ENCODE results near the gene GLI1.

DNA sequence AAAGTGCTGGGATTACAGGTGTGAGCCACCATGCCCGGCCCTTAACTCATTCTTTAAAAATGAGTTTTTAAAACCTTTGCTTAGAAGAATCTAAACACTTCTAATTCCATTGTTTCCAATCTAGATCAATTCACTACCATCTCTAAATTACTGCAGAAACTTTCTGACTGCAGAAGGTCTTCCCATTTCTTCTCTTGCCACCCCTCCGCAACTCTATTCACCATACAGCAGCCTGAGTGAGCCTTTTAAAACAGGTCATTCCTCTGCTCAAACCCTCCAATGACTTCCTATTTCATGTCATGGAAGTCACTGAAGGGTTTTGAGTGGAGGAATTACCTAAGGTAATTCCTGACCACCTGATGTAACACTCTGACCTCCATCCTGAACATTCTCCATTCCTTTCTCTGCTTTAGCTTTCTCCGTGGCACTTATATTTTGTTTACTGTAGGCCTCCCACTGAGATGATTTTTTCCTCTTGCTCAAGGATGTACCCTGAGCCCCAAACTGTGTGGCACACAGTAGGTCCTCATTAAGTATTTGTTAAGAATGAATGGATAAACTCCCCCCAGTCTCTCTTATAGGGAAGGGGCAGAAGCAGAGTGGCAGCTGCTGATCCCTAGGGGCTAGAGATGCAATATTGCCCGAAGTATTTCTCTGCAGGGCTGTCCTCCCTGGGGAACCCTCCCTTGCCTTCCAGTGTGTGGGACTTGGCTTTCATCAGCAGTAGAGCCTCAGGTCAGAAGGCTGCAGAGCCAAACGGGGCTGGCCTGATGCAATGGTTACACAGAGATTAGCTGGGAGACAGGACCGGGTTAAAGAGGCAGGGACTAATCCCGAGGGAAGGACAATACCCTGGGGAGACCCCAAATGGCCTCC, 59.6 kb downstream of the GLI1 start:
- TF ChIP-seq, protein P1, sequence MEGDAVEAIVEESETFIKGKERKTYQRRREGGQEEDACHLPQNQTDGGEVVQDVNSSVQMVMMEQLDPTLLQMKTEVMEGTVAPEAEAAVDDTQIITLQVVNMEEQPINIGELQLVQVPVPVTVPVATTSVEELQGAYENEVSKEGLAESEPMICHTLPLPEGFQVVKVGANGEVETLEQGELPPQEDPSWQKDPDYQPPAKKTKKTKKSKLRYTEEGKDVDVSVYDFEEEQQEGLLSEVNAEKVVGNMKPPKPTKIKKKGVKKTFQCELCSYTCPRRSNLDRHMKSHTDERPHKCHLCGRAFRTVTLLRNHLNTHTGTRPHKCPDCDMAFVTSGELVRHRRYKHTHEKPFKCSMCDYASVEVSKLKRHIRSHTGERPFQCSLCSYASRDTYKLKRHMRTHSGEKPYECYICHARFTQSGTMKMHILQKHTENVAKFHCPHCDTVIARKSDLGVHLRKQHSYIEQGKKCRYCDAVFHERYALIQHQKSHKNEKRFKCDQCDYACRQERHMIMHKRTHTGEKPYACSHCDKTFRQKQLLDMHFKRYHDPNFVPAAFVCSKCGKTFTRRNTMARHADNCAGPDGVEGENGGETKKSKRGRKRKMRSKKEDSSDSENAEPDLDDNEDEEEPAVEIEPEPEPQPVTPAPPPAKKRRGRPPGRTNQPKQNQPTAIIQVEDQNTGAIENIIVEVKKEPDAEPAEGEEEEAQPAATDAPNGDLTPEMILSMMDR (IDR thresholded peaks at IDR 0.05; ENCODE audit: borderline replicate concordance, extremely low read depth, low read length, poor library complexity, severe bottlenecking) = no peak
- no peak for TF ChIP-seq EZH2 (IDR thresholded peaks at IDR 0.05; ENCODE audit: borderline replicate concordance, low read depth, low read length, severe bottlenecking)
